ENCODE measurements around the gene ILKAP.

The ILKAP gene

GRCh38 chr2:238226698-238227586, 23.4 kb upstream of the ILKAP start:
- H3K4me3 ChIP-seq (ENCODE audit: low read depth, low read length), result no peak overlapping the region
- in situ Hi-C loops (cut with HindIII; ENCODE audit: low pct_ligation_motif_present, low sequenced_read_pairs), result no loop called here
- H3K27me3 ChIP-seq (replicated peaks), result peaks cover 5% of the 10 kb centered on the region
- no peaks in the 10 kb centered on the region for H3K36me3 ChIP-seq (replicated peaks)
- H3K27ac ChIP-seq, result no peak overlapping the region
- no peak for TF ChIP-seq CTCF (IDR thresholded peaks at IDR 0.05; ENCODE audit: low read depth, low read length, missing control alignments)
- DNase-seq, result no peak

GRCh38 chr2:238225911-238226697, 22.6 kb upstream of the ILKAP start:
- Histone ChIP-seq H3K36me3 (replicated peaks) (no peaks in the 10 kb centered on the region), H3K27ac (no peak overlapping the region), H3K27me3 (replicated peaks) (peaks cover 2% of the 10 kb centered on the region), H3K4me3 (ENCODE audit: low read depth, low read length) (no peak overlapping the region)
- in situ Hi-C loops (cut with HindIII; ENCODE audit: low pct_ligation_motif_present, low sequenced_read_pairs), result no loop called here
- TF ChIP-seq CTCF (IDR thresholded peaks at IDR 0.05; ENCODE audit: low read depth, low read length, missing control alignments), result no peak
- DNase-seq, result peak; percentile 13

GRCh38 chr2:238225121-238225520, 21.6 kb upstream of the ILKAP start:
- Histone ChIP-seq H3K27me3 (replicated peaks) (no peaks in the 10 kb centered on the region), H3K27ac (no peak overlapping the region), H3K36me3 (replicated peaks) (no peaks in the 10 kb centered on the region), H3K4me3 (ENCODE audit: low read depth, low read length) (no peak overlapping the region)
- no peak for TF ChIP-seq CTCF (IDR thresholded peaks at IDR 0.05; ENCODE audit: low read depth, low read length, missing control alignments)
- no peak for DNase-seq
- in situ Hi-C loops (cut with HindIII; ENCODE audit: low pct_ligation_motif_present, low sequenced_read_pairs), result no loop called here

GRCh38 chr2:238224356-238225035, 21.0 kb upstream of the ILKAP start:
- no peak for TF ChIP-seq CTCF (IDR thresholded peaks at IDR 0.05; ENCODE audit: low read depth, low read length, missing control alignments)
- no peaks in the 10 kb centered on the region for H3K27me3 ChIP-seq (replicated peaks)
- no peak for DNase-seq
- no peaks in the 10 kb centered on the region for H3K36me3 ChIP-seq (replicated peaks)
- in situ Hi-C loops (cut with HindIII; ENCODE audit: low pct_ligation_motif_present, low sequenced_read_pairs), result no loop called here
- no peak overlapping the region for H3K27ac ChIP-seq
- H3K4me3 ChIP-seq (ENCODE audit: low read depth, low read length), result no peak overlapping the region

- in situ Hi-C loops (cut with HindIII; ENCODE audit: low pct_ligation_motif_present, low sequenced_read_pairs), result no loop called here
- no peak for TF ChIP-seq CTCF (IDR thresholded peaks at IDR 0.05; ENCODE audit: low read depth, low read length, missing control alignments)
- Histone ChIP-seq H3K4me3 (ENCODE audit: low read depth, low read length) (no peak overlapping the region), H3K27me3 (replicated peaks) (no peaks in the 10 kb centered on the region), H3K36me3 (replicated peaks) (no peaks in the 10 kb centered on the region), H3K27ac (no peak overlapping the region)
- no peak for DNase-seq
Measured at GRCh38 chr2:238220892-238221521, 17.5 kb upstream of the ILKAP start.

Data from brain microvascular endothelial cell (primary cell).